SK-N-SH (cell line): Measurements from ENCODE around the gene LRFN4. TPM values are rescaled to one million over a fixed set of nuclear protein-coding genes. Genes with fewer than 3 reads are reported as not detected.
A peak's percentile ranks its signal among the peaks of the same experiment; 100 is the strongest.

ENCODE experiments used
- CTCF ChIA-PET: fragments of 300-600, 350-600 bp; formaldehyde crosslinking; extraction: SDS; loops from one replicate; lab custom pipeline; 2021; lab: Yijun Ruan, JAX
- POLR2A ChIA-PET: fragments of 350-600 bp; sonication (Branson Sonifier 250); formaldehyde crosslinking; extraction: SDS; loops from one replicate; lab custom pipeline; 2020; ENCODE audit warnings: antibody characterized with exemption, inconsistent platforms; lab: Yijun Ruan, JAX
- DNase-seq: peaks from one replicate; pipeline ENCODE4 v3.0.0; 2012
- H2AFZ ChIP-seq: fragments of 200-600 bp; sonication (generic); 2 replicates; pipeline ENCODE4 v1.8.1; 2016; ENCODE audit warnings: antibody characterized with exemption, mild to moderate bottlenecking, low read depth
- H3F3A ChIP-seq: fragments of 200-600 bp; sonication (generic); replicated peaks from 2 replicates; pipeline ENCODE3; 2016; ENCODE audit warnings: antibody characterized with exemption, mild to moderate bottlenecking; ENCODE audit not compliant: insufficient read depth
- H3K27ac ChIP-seq, 2 experiments: fragments of 200-500 bp in 1 of 2; fragments of 200-600 bp in 1 of 2; sonication (Bioruptor generic) in 1 of 2; sonication (generic), shearing (Covaris generic) in 1 of 2; 2 replicates each; pipeline versions ENCODE4 v1.5.1 to v1.6.1; 2014 to 2016; ENCODE audit warnings: low read depth in 2 of 2, inconsistent platforms in 1 of 2, low read length in 1 of 2, mild to moderate bottlenecking in 1 of 2, mixed read lengths in 1 of 2
- H3K27me3 ChIP-seq: fragments of 200-600 bp; sonication (generic), shearing (Covaris generic); 2 replicates; pipeline ENCODE4 v1.6.1; 2016; ENCODE audit warnings: mixed run types; ENCODE audit not compliant: insufficient read depth
- H3K36me3 ChIP-seq, 2 experiments: fragments of 200-500 bp in 1 of 2; fragments of 200-600 bp in 1 of 2; sonication (Bioruptor generic) in 1 of 2; sonication (generic) in 1 of 2; replicated peaks in 1 of 2; 2 replicates each; pipeline versions ENCODE3 to v1.5.1; 2014 to 2016; ENCODE audit warnings: low read length in 1 of 2, mild to moderate bottlenecking in 1 of 2; ENCODE audit not compliant: insufficient read depth in 2 of 2, control insufficient read depth in 1 of 2
- H3K4me1 ChIP-seq, 2 experiments: fragments of 200-500 bp in 1 of 2; fragments of 200-600 bp in 1 of 2; sonication (Bioruptor generic) in 1 of 2; sonication (generic), shearing (Covaris generic) in 1 of 2; 2 replicates each; pipeline versions ENCODE4 v1.5.1 to v1.6.1; 2014 to 2016; ENCODE audit warnings: low read depth in 1 of 2, low read length in 1 of 2, mixed run types in 1 of 2; ENCODE audit not compliant: insufficient read depth in 2 of 2, control insufficient read depth in 1 of 2
- H3K4me2 ChIP-seq: fragments of 200-600 bp; sonication (generic), shearing (Covaris generic); 2 replicates; pipeline ENCODE4 v1.6.1; 2017; ENCODE audit warnings: mixed run types
- H3K4me3 ChIP-seq, 2 experiments: fragments of 200-500 bp in 1 of 2; fragments of 200-600 bp in 1 of 2; sonication (Bioruptor generic) in 1 of 2; sonication (generic), shearing (Covaris generic) in 1 of 2; 2 replicates each; pipeline versions ENCODE4 v1.5.1 to v1.8.1; 2014 to 2016; ENCODE audit warnings: low read depth in 2 of 2, inconsistent platforms in 1 of 2, low read length in 1 of 2, mild to moderate bottlenecking in 1 of 2, mixed read lengths in 1 of 2, moderate library complexity in 1 of 2
- H3K79me2 ChIP-seq: fragments of 200-600 bp; sonication (generic); 2 replicates; pipeline ENCODE4 v1.8.1; 2017; ENCODE audit warnings: mild to moderate bottlenecking; ENCODE audit not compliant: insufficient read depth
- H3K9ac ChIP-seq: fragments of 200-600 bp; sonication (generic); 2 replicates; pipeline ENCODE4 v1.6.1; 2017; ENCODE audit warnings: mixed run types
- H3K9me2 ChIP-seq: fragments of 200-600 bp; sonication (generic); 2 replicates; pipeline ENCODE4 v1.6.1; 2017; ENCODE audit warnings: mixed run types
- H3K9me3 ChIP-seq: fragments of 200-600 bp; sonication (generic); 2 replicates; pipeline ENCODE4 v1.6.1; 2017; ENCODE audit warnings: mixed run types, mild to moderate bottlenecking, moderate library complexity
- H4K20me1 ChIP-seq: fragments of 200-600 bp; sonication (generic); 2 replicates; pipeline ENCODE4 v1.6.1; 2017; ENCODE audit warnings: mild to moderate bottlenecking, mixed run types; ENCODE audit not compliant: insufficient read depth
- ELF1 ChIP-seq: IDR thresholded peaks from 2 replicates; pipeline ENCODE4 v1.4.0; 2012
- EZH2phosphoT487 ChIP-seq: fragments of 200-600 bp; sonication (generic); IDR thresholded peaks from 2 replicates; pipeline ENCODE4 v1.6.1; 2017; ENCODE audit warnings: low read depth, mixed run types, mild to moderate bottlenecking, antibody characterized with exemption, moderate library complexity, borderline replicate concordance
- GABPA ChIP-seq: IDR thresholded peaks from 2 replicates; pipeline ENCODE4 v1.4.0; 2012; ENCODE audit warnings: low read depth, mild to moderate bottlenecking
- JUND ChIP-seq: IDR thresholded peaks from 2 replicates; pipeline ENCODE4 v1.4.0; 2012
- MXI1 ChIP-seq: IDR thresholded peaks from 2 replicates; pipeline ENCODE4 v1.6.1; 2012; ENCODE audit warnings: mild to moderate bottlenecking, low read depth, low read length, improper control_type of control experiment
- NFIC ChIP-seq: IDR thresholded peaks from 2 replicates; pipeline ENCODE4 v1.4.0; 2012; ENCODE audit warnings: borderline replicate concordance
- POLR2AphosphoS5 ChIP-seq: IDR thresholded peaks from 2 replicates; pipeline ENCODE4 v1.6.1; 2012; ENCODE audit warnings: low read depth, low read length
- RCOR1 ChIP-seq: fragments of 150-350 bp; IDR thresholded peaks from 2 replicates; pipeline ENCODE4 v1.6.1; 2017; ENCODE audit warnings: antibody characterized with exemption, low read length
- RXRA ChIP-seq: IDR thresholded peaks from 2 replicates; pipeline ENCODE4 v1.4.0; 2012; ENCODE audit warnings: low read depth, mild to moderate bottlenecking, borderline replicate concordance
- SIN3A ChIP-seq: IDR thresholded peaks from 2 replicates; pipeline ENCODE4 v1.6.1; 2012; ENCODE audit warnings: low read depth, mild to moderate bottlenecking, low read length, moderate library complexity, borderline replicate concordance
- TAF1 ChIP-seq: IDR thresholded peaks from 2 replicates; pipeline ENCODE4 v1.6.1; 2012; ENCODE audit warnings: low read depth, mild to moderate bottlenecking, low read length, moderate library complexity, borderline replicate concordance
- TCF12 ChIP-seq: IDR thresholded peaks from 2 replicates; pipeline ENCODE4 v1.4.0; 2012
- WGBS: methylation state at CpG from one replicate; pipeline ENCODE4 v1.1.6; 2017; ENCODE audit warnings: low lambda C conversion rate; 5-methylcytosine and 5-hydroxymethylcytosine counted together
- polyA plus RNA-seq, 3 experiments: library from polyadenylated mRNA; depleted of rRNA; stranded (reverse); fragments of >200 nt; gene quantifications; 2 replicates each; pipeline ENCODE4 v1.2.3, GENCODE V29; 2012
- TF ChIP-seq, protein P1 (sequence below): fragments of 150-350 bp; IDR thresholded peaks from 2 replicates; pipeline ENCODE4 v1.6.1; 2017; ENCODE audit warnings: antibody characterized with exemption, low read length, low read depth, borderline replicate concordance
- TF ChIP-seq, protein P2 (sequence below): IDR thresholded peaks from 2 replicates; pipeline ENCODE4 v1.6.1; 2012; ENCODE audit warnings: mild to moderate bottlenecking, low read depth, low read length, moderate library complexity
- TF ChIP-seq, protein P3 (sequence below): fragments of 150-350 bp; IDR thresholded peaks from 2 replicates; pipeline ENCODE4 v1.6.1; 2016; ENCODE audit warnings: mild to moderate bottlenecking, low read depth, low read length
- TF ChIP-seq, protein P4 (sequence below): IDR thresholded peaks from 2 replicates; pipeline ENCODE4 v1.4.0; 2012; ENCODE audit warnings: low read depth, borderline replicate concordance

LRFN4 gene
- polyA plus RNA-seq, 1 of the 3 experiments (the other 2 are of a cell fraction): 15.9 TPM

DNA sequence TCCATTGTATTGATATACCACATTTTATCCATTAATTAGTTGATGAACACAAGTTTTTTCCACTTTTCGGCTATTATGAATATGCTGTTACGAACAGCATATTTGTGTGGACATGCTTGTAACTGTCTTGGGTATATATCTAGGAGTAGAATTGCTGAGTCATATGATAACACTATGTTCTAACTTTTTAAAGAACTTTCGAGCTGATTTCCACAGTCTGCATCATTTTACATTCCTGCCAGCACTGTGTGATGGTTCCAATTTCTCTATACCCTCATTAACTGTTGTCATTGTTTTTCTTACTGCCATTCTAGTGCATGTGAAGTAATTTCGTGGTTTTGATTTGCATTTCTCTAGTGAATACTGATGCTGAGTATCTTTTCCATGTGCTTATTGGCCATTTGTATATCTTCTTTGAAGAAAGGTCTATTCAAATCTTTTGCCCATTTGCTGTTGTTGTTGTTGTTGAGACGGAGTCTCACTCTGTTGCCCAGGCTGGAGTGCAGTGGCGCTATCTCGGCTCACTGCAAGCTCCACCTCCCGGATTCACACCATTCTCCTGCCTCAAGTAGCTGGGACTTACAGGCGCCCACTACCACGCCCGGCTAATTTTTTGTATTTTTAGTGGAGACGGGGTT, 21.0 kb upstream of the LRFN4 start:
- no peak overlapping the region for H3K9ac ChIP-seq
- peak overlapping the region in 1 of 2 experiments; percentile 25; a peak in 1 of 4 replicates for H3K27ac ChIP-seq
- peaks cover 21% of the 10 kb centered on the region for H3F3A ChIP-seq
- no peak overlapping the region for H2AFZ ChIP-seq
- DNase-seq: no peak
- no peaks in the 10 kb centered on the region for H3K9me2 ChIP-seq
- CTCF ChIA-PET: no interaction called here
- 94% methylated on average over 12 of the region's 12 CpGs for WGBS
- H3K36me3 ChIP-seq: peaks cover 9 to 14% of the 10 kb centered on the region in 2 experiments
- H3K4me3 ChIP-seq: no peak overlapping the region
- no peaks in the 10 kb centered on the region for H3K27me3 ChIP-seq
- H4K20me1 ChIP-seq: no peaks in the 10 kb centered on the region
- POLR2A ChIA-PET: no interaction called here
- H3K4me2 ChIP-seq: no peak overlapping the region
- H3K9me3 ChIP-seq: no peaks in the 10 kb centered on the region
- H3K4me1 ChIP-seq: peaks cover 0 to 5% of the 10 kb centered on the region in 2 experiments; a peak in 2 of 4 replicates
- peaks cover 15% of the 10 kb centered on the region; the same call in 1 of the 2 replicates for H3K79me2 ChIP-seq
- TF ChIP-seq, protein P1, sequence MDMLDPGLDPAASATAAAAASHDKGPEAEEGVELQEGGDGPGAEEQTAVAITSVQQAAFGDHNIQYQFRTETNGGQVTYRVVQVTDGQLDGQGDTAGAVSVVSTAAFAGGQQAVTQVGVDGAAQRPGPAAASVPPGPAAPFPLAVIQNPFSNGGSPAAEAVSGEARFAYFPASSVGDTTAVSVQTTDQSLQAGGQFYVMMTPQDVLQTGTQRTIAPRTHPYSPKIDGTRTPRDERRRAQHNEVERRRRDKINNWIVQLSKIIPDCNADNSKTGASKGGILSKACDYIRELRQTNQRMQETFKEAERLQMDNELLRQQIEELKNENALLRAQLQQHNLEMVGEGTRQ: no peak
- TF ChIP-seq SIN3A: no peak
- TF ChIP-seq ELF1: no peak
- TF ChIP-seq RCOR1: no peak
- TF ChIP-seq GABPA: no peak
- TF ChIP-seq, protein P2, sequence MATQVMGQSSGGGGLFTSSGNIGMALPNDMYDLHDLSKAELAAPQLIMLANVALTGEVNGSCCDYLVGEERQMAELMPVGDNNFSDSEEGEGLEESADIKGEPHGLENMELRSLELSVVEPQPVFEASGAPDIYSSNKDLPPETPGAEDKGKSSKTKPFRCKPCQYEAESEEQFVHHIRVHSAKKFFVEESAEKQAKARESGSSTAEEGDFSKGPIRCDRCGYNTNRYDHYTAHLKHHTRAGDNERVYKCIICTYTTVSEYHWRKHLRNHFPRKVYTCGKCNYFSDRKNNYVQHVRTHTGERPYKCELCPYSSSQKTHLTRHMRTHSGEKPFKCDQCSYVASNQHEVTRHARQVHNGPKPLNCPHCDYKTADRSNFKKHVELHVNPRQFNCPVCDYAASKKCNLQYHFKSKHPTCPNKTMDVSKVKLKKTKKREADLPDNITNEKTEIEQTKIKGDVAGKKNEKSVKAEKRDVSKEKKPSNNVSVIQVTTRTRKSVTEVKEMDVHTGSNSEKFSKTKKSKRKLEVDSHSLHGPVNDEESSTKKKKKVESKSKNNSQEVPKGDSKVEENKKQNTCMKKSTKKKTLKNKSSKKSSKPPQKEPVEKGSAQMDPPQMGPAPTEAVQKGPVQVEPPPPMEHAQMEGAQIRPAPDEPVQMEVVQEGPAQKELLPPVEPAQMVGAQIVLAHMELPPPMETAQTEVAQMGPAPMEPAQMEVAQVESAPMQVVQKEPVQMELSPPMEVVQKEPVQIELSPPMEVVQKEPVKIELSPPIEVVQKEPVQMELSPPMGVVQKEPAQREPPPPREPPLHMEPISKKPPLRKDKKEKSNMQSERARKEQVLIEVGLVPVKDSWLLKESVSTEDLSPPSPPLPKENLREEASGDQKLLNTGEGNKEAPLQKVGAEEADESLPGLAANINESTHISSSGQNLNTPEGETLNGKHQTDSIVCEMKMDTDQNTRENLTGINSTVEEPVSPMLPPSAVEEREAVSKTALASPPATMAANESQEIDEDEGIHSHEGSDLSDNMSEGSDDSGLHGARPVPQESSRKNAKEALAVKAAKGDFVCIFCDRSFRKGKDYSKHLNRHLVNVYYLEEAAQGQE: no peak
- no peak for TF ChIP-seq EZH2phosphoT487
- no peak for TF ChIP-seq RXRA
- TF ChIP-seq, protein P3, sequence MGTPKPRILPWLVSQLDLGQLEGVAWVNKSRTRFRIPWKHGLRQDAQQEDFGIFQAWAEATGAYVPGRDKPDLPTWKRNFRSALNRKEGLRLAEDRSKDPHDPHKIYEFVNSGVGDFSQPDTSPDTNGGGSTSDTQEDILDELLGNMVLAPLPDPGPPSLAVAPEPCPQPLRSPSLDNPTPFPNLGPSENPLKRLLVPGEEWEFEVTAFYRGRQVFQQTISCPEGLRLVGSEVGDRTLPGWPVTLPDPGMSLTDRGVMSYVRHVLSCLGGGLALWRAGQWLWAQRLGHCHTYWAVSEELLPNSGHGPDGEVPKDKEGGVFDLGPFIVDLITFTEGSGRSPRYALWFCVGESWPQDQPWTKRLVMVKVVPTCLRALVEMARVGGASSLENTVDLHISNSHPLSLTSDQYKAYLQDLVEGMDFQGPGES: no peak
- no peak for TF ChIP-seq JUND
- TF ChIP-seq TCF12: no peak
- no peak for TF ChIP-seq NFIC
- no peak for TF ChIP-seq POLR2AphosphoS5
- TF ChIP-seq, protein P4, sequence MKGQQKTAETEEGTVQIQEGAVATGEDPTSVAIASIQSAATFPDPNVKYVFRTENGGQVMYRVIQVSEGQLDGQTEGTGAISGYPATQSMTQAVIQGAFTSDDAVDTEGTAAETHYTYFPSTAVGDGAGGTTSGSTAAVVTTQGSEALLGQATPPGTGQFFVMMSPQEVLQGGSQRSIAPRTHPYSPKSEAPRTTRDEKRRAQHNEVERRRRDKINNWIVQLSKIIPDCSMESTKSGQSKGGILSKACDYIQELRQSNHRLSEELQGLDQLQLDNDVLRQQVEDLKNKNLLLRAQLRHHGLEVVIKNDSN: no peak
- TF ChIP-seq TAF1: no peak
- no peak for TF ChIP-seq MXI1
